ENCODE measurements around the gene TACC2.

- TF ChIP-seq POLR2AphosphoS5 (IDR thresholded peaks at IDR 0.05; ENCODE audit: low read depth, low read length) (no peak), SIN3A (IDR thresholded peaks at IDR 0.05; ENCODE audit: borderline replicate concordance, insufficient read depth, low read length) (no peak), TAF1 (IDR thresholded peaks at IDR 0.05; ENCODE audit: borderline replicate concordance, insufficient read depth, low read length) (no peak), REST (IDR thresholded peaks at IDR 0.05; ENCODE audit: insufficient read depth in 1 of 2, low read depth in 2 of 2, low read length in 2 of 2) (no peak)
Observed at GRCh38 chr10:122168101-122168500, 179.1 kb downstream of the TACC2 start.

Data from PFSK-1 (cell line).